Measurements from ENCODE around the gene TWIST2.

Gene TWIST2

GRCh38 chr2:238924796-238925195, 76.9 kb downstream of the TWIST2 start:
- DNase-seq, result no peak

DNA sequence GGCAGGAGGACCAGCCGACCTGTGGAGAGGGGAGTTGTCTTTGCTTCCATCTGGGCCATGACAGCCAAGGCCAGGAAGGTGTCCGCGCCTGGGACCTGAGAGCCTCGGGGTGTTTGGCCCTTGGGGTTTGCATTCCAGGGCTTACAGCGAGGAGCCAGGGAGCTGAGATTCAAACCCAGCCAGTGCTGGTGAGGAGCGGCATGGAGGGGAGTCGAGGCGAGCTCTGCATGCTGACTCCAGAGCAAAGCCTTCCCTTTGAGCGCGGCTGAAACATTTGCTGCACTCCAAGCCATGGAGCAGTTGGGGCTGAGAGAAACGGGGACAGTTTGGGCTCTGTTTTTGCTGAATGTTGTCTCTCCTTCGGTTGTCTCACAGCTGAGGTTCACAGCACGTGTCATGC, 77.4 kb downstream of the TWIST2 start:
- DNase-seq, result no peak

DNA sequence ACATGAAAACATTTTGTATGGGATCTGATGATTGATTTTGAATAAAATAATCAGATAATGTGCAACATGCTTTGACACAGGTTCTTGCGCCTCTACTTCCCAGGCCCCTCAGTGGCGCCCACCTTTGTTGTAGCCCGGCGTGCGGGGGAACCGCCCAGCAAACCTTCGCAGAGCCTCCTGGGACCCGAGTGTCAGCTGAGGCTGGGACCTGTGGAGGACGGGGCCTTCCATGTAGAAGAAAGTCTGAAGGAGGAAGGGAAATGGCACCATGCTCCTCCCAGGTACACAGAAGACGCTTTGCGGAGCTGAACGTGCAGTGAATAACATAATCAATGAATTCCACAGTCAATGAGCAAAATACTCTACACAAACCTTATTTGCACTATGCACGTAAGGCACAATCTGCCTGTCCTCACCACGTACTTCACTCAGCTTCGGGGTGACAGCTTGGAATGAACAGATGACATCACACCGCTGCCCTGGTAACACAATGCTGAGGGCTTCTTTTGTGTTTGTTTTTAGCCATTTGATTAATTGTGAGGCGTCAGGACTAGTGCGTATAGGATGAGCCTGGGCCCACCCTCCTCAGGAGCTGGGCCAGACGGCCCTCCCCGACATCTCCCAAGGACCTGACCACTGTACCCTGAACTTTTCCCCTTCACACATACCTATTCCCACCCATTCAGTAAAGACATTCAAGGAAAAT, 78.1 kb downstream of the TWIST2 start:
- no peak for DNase-seq

- DNase-seq, result no peak
These were observed 79.1 kb downstream of the TWIST2 start for GRCh38 chr2:238926761-238927611.

GRCh38 chr2:238927746-238928519, 80.0 kb downstream of the TWIST2 start:
- DNase-seq, result no peak

- DNase-seq, result no peak
These were observed 80.8 kb downstream of the TWIST2 start for GRCh38 chr2:238928520-238929241.

GRCh38 chr2:238929242-238930081, 81.6 kb downstream of the TWIST2 start:
- no peak for DNase-seq

DNA sequence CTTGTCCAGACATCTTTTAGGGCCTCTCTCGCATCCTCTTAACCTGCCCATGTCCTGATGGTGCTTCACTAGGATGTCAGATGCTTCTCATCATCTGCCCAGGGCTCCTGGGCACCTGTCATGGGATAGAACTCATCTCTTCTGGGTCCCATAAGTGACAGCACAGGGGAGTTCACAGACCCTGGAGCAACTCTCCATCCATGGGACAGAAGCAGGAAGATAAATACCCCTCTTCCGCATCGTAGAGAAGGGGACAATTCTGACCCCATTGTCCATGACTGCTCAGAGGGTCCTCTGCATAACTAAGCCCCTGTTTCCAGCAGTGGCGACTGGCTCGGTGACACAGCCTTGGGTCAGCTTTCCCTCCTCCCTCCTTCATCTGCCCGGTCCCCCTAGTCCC, 82.3 kb downstream of the TWIST2 start:
- DNase-seq, result no peak

GRCh38 chr2:238936162-238937052, 88.5 kb downstream of the TWIST2 start:
- no peak for DNase-seq

GRCh38 chr2:238938003-238938400, 90.1 kb downstream of the TWIST2 start:
- no peak for DNase-seq

DNA sequence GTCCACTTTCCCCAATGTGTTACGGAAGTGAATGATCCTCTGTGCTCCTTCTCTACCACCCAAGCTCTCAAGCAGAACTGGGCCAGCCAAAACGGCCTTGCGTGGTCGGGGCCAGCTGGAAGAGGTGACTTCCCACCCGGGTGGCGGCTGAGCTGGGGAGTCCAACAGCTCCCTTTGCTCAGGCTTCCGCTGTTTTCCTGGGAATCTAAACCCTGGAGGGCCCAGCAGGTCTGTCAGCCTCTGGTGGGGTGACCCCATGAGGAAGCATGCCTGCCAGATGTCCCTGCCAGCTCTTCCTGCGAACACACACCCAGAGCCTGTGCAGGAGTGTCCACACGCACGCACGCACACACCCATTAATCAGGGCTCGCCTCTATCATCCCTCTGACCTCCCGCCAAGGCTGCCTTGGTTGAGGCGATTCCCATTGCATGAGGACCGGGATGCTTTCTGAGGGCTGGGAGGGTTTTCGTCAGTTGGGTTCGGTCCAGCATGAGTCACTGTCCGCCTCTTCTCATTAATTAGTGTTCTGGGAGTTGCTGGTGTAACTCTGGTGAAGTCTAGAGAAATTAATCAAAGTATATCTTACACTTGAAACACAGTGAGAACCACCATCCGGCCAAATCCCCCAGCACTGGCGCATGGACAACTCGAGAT, 90.6 kb downstream of the TWIST2 start:
- no peak for DNase-seq

DNA sequence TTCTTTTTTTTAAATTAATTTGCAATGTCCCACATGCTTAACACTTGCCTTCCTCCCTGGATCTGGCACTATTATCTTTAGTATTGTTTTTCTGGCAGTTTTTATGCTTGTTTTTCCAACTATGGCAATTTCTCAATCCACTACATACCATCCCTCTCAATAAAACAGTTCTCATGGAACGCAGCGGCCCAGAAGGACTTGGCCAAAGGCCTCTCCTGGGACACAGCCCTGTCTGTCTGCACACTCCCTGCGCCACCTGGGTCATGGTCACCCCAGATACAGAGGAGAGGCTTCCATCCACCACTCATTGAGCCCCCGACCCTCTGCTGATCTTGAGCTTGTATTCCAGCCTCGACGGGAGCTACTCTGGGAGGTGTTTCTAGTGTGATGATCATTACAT, 91.2 kb downstream of the TWIST2 start:
- DNase-seq, result no peak

GRCh38 chr2:238939521-238940403, 91.9 kb downstream of the TWIST2 start:
- no peak for DNase-seq

DNA sequence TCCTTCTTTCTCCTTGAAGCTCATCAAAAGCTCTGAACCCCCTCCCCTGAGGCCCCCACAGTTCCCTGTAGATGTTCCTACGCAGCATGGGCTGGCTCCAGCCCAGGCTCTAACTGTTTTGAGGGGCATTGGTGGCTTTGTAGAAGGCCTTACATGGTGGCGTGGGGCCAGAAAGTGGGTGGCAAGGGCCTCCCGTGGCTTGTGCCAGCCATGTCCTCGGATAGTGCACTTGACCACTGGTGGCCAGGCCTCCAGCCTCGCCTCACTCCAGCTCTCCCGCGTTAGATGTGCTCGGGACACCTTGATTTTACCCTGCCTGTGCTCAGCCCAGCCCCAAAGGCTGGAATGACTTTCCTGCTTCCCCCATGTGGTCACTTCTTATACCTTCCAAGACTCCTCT, 92.9 kb downstream of the TWIST2 start:
- DNase-seq, result no peak

DNA sequence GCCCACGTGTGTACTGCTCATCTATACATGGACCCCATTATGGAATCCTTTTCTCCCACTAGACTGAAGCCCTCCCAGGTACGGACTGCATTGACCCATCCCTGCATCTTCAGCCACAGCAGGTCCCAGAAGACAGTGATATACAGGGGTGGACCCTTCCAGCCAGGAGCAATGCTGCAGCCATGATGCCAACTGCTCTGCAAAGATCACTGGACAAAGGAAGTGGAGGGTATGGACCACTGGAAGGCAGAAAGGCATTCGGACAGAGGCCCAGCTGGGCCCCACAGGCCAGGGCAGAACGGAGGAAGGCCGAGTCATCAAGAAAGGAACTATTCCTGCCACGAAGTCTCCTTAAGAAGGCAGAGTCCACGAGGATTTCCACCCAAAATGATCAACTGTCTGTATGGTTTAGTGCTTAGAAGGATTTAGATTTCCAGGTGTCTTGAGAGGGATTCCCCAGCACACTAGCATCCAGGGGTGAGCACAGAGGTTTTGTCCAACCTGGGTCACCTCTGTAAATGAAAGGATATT, 93.4 kb downstream of the TWIST2 start:
- DNase-seq, result no peak

DNA sequence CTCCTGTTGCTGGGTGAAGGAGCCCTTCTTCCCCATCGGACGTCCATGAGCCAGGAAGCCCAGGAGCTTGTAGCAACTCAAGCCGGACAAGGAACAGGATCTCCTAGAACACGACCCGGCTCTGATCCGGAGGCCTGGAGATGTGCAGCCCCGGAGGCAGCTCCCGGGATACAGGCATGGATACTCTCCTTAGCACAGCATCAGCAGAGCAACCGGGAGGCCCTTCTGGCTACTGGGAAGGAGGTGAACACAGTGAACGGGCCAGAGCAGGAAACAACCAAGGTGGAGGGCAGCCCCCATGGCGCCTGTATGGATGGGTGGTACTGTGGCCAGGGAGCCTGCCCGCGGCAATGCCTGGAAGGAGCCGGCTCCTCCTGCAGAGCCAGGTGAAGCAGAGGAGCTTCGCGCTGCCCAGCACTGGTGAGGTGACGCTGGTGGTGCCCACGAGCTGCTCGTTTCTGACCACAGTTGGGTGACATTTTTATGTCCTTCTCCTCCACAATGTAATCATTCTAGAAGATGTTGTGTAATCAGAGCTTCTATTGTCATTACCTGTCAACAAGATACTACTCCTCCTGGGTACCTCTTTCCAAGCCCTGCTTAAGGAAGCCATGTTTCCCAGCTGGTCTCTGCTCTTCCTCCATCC, 94.3 kb downstream of the TWIST2 start:
- DNase-seq, result peak; percentile 38

- DNase-seq, result no peak
These were observed 94.9 kb downstream of the TWIST2 start for GRCh38 chr2:238942726-238943300.

All from islet precursor cell (in vitro differentiated cells).